K562 (cell line): ENCODE data around the gene LBH. TPM values are rescaled to one million over a fixed set of nuclear protein-coding genes. Genes with fewer than 3 reads are reported as not detected.
A peak's percentile ranks its signal among the peaks of the same experiment; 100 is the strongest.

Experiments used
- ATAC-seq: fragments of 200-7000 bp; cut with Tn5 transposase; 3 replicates; pipeline ENCODE4 v1.9.1; 2020; ENCODE audit warnings: moderate library complexity
- BruUV-seq: library from RNA; stranded (reverse); fragments of 400-500 nt; replicated peaks from 2 replicates; lab custom pipeline; 2021; lab: Mats Ljungman, UMichigan
- CTCF ChIA-PET: fragments of 300-600 bp; formaldehyde crosslinking; extraction: SDS; loops from one replicate; lab custom pipeline; 2021; ENCODE audit warnings: low intra/inter-chr PET ratio; lab: Yijun Ruan, JAX
- POLR2A ChIA-PET: fragments of 300-600, 350-650 bp; sonication (Branson Sonifier 250); formaldehyde crosslinking; extraction: SDS; loops from one replicate; lab custom pipeline; 2021; ENCODE audit warnings: antibody characterized with exemption, inconsistent platforms; lab: Yijun Ruan, JAX
- DNase-seq, 4 experiments: peaks; one replicate each; pipeline versions ENCODE4 v3.0.0 to v3.0.0-alpha.2; 2011 to 2018; ENCODE audit warnings: low spot score in 3 of 4, mixed read lengths in 3 of 4; ENCODE audit errors: extremely low read depth in 1 of 4
- FAIRE-seq: peaks from 2 replicates; lab custom pipeline; 2011; peaks lifted over from hg19 to GRCh38; lab: Jason Lieb, UNC
- H2AFZ ChIP-seq: 2 replicates; pipeline ENCODE4 v1.6.0; 2011; ENCODE audit warnings: low read depth, low read length, control low read depth, inconsistent platforms
- H3K27ac ChIP-seq: fragments of 200-600 bp; 3 replicates; pipeline ENCODE4 v1.8.0; 2011; ENCODE audit warnings: low read depth, mild to moderate bottlenecking, control low read depth, inconsistent platforms, low read length, moderate library complexity, mixed read lengths; ENCODE audit errors: extremely low read depth
- H3K27me3 ChIP-seq, 2 experiments: fragments of 300-600 bp in 1 of 2; 2 replicates in 1 of 2; 3 replicates in 1 of 2; pipeline versions ENCODE4 v1.6.0 to v1.8.0; 2011; ENCODE audit warnings: inconsistent platforms in 2 of 2, low read length in 2 of 2, mild to moderate bottlenecking in 1 of 2, mixed read lengths in 1 of 2, moderate library complexity in 1 of 2; ENCODE audit not compliant: control insufficient read depth in 2 of 2, insufficient read depth in 2 of 2
- H3K36me3 ChIP-seq: fragments of 300-600 bp; 3 replicates; pipeline ENCODE4 v1.8.0; 2011; ENCODE audit warnings: mild to moderate bottlenecking, low read length, inconsistent platforms; ENCODE audit not compliant: control insufficient read depth, insufficient read depth
- H3K4me1 ChIP-seq, 2 experiments: fragments of 200-600 bp in 1 of 2; replicated peaks in 1 of 2; 2 replicates in 1 of 2; 3 replicates in 1 of 2; pipeline versions ENCODE4 v1.5.1 to v1.8.0; 2011; ENCODE audit warnings: inconsistent platforms in 2 of 2, low read length in 2 of 2, mild to moderate bottlenecking in 1 of 2, mixed read lengths in 1 of 2, moderate library complexity in 1 of 2; ENCODE audit not compliant: control insufficient read depth in 2 of 2, insufficient read depth in 2 of 2
- H3K4me2 ChIP-seq: 2 replicates; pipeline ENCODE4 v1.6.1; 2011; ENCODE audit warnings: low read length, control low read depth, inconsistent platforms, mixed read lengths; ENCODE audit not compliant: insufficient read depth
- H3K4me3 ChIP-seq: fragments of 200-600 bp; sonication (generic), shearing (Covaris generic); 2 replicates; pipeline ENCODE4 v1.5.1; 2016; ENCODE audit warnings: control low read depth, inconsistent platforms
- H3K79me2 ChIP-seq: fragments of 200-600 bp; 3 replicates; pipeline ENCODE4 v1.8.0; 2011; ENCODE audit warnings: low read length, inconsistent platforms; ENCODE audit not compliant: control insufficient read depth, insufficient read depth
- H3K9ac ChIP-seq, 2 experiments: 2 replicates each; pipeline versions ENCODE4 v1.6.0 to v1.6.1; 2011; ENCODE audit warnings: low read depth in 2 of 2, low read length in 2 of 2, control low read depth in 1 of 2, inconsistent platforms in 1 of 2, mild to moderate bottlenecking in 1 of 2, mixed read lengths in 1 of 2; ENCODE audit not compliant: insufficient read depth in 1 of 2
- H3K9me1 ChIP-seq: one replicate; pipeline ENCODE4 v1.6.0; 2011; ENCODE audit warnings: inconsistent platforms, mild to moderate bottlenecking, low read length, moderate library complexity; ENCODE audit not compliant: control insufficient read depth, insufficient read depth
- H3K9me3 ChIP-seq: replicated peaks from 2 replicates; pipeline ENCODE4 v1.5.1; 2011; ENCODE audit warnings: low read depth, low read length, inconsistent platforms; ENCODE audit not compliant: control insufficient read depth, insufficient read depth
- H4K20me1 ChIP-seq: replicated peaks from 2 replicates; pipeline ENCODE4 v1.6.1; 2011; ENCODE audit warnings: low read length, inconsistent platforms, mixed read lengths; ENCODE audit not compliant: control insufficient read depth, insufficient read depth
- BACH1 ChIP-seq: fragments of 200-800 bp; sonication (Bioruptor generic); IDR thresholded peaks from 2 replicates; pipeline ENCODE4 v1.6.1; 2016; ENCODE audit warnings: missing genetic modification characterization, missing compliant biosample characterization
- ESRRA ChIP-seq: fragments of 450-650 bp; IDR thresholded peaks from 2 replicates; pipeline ENCODE4 v1.6.1; 2014; ENCODE audit warnings: low read depth, mild to moderate bottlenecking, moderate library complexity, borderline replicate concordance
- FUS ChIP-seq: fragments of 200-400 bp; formaldehyde crosslinking; optimal IDR thresholded peaks from 2 replicates; pipeline ENCODE3; 2017; ENCODE audit warnings: low read depth, low read length
- SETDB1 ChIP-seq: IDR thresholded peaks from one replicate; pipeline ENCODE4 v1.6.1; 2012; ENCODE audit warnings: low read length, control low read depth, inconsistent platforms
- SRSF1 ChIP-seq: fragments of 200-400 bp; formaldehyde crosslinking; IDR thresholded peaks from 2 replicates; pipeline ENCODE4 v1.6.1; 2017; ENCODE audit warnings: mild to moderate bottlenecking, low read depth, low read length, moderate library complexity
- ZBTB33 ChIP-seq: sonication (generic); formaldehyde crosslinking; IDR thresholded peaks from 2 replicates; pipeline ENCODE4 v1.8.1; 2023; ENCODE audit warnings: mild to moderate bottlenecking, missing genetic modification reagents
- ZNF347 ChIP-seq: fragments of 450-650 bp; formaldehyde crosslinking; IDR thresholded peaks from 2 replicates; pipeline ENCODE4 v1.4.0; 2020; ENCODE audit warnings: low read depth, mild to moderate bottlenecking, moderate library complexity
- ZNF584 ChIP-seq: fragments of 200-800 bp; sonication (Bioruptor generic); IDR thresholded peaks from 2 replicates; pipeline ENCODE4 v1.6.1; 2016; ENCODE audit warnings: low read depth, mild to moderate bottlenecking, missing genetic modification characterization, missing compliant biosample characterization
- ZNF785 ChIP-seq: fragments of 250-450 bp; sonication (Bioruptor Pico); IDR thresholded peaks from 2 replicates; pipeline ENCODE4 v1.4.0; 2020; ENCODE audit warnings: mild to moderate bottlenecking
- ZSCAN29 ChIP-seq: fragments of 450-650 bp; IDR thresholded peaks from 2 replicates; pipeline ENCODE4 v1.6.1; 2017
- WGBS: fragments of 100-300 bp; shearing (Covaris generic); methylation state at CpG from one replicate; pipeline ENCODE4 v1.1.6; 2016; ENCODE audit warnings: low coverage, mixed read lengths; ENCODE audit not compliant: insufficient coverage; ENCODE audit errors: missing lambda C conversion rate; 5-methylcytosine and 5-hydroxymethylcytosine counted together
- in situ Hi-C: fragments of 300-500 bp; cut with MboI; formaldehyde crosslinking; loops from 4 replicates; pipeline ENCODE4 v1.15.0; 2018; ENCODE audit warnings: inconsistent platforms, mixed read lengths
- intact Hi-C: fragments of 100-400 bp; cut with micrococcal nuclease; formaldehyde crosslinking; loops from 2 replicates; pipeline ENCODE4 v1.14.2; 2022
- polyA plus RNA-seq, 8 experiments: library from polyadenylated mRNA; depleted of rRNA in 4 of 8; stranded (reverse) in 5 of 8; unstranded in 3 of 8; fragments of >200 nt; fragmentation: Nextera tagmentation in 2 of 8; fragmentation: Illumina TruSeq in 1 of 8; extraction: Ambion mirVana in 2 of 8; extraction: Trizol in 1 of 8; gene quantifications; 2 replicates each; pipeline versions ENCODE4 v1.2.1 to v1.2.3, GENCODE V29; 2011 to 2014; ENCODE audit warnings: inconsistent platforms in 1 of 8, missing spikeins in 1 of 8
- total RNA-seq, 7 experiments: library from RNA; depleted of rRNA in 6 of 7; stranded (reverse); fragments of >200 nt in 6 of 7; fragmentation: Illumina TruSeq in 2 of 7; extraction: Trizol in 2 of 7; gene quantifications; 2 replicates each; pipeline versions ENCODE4 v1.2.1 to v1.2.3, GENCODE V29; 2011 to 2021; ENCODE audit warnings: low replicate concordance in 1 of 7
- TF ChIP-seq, protein P1 (sequence below): fragments of 250-450 bp; sonication (Bioruptor Pico); IDR thresholded peaks from 2 replicates; pipeline ENCODE4 v1.4.0; 2020; ENCODE audit warnings: mild to moderate bottlenecking, moderate library complexity, borderline replicate concordance

The LBH gene
- total and polyA plus RNA-seq, 9 of the 15 experiments (the other 6 are each of a cell fraction or from before 2014, with no cell fraction given), result 3.1 to 13.4 (median 7.4) TPM

GRCh38 chr2:30221531-30221930 is 9.8 kb upstream of the LBH start:
- WGBS, result 20% methylated on average over 6 of the region's 6 CpGs
- H3K27ac ChIP-seq, result no peak overlapping the region
- no peaks in the 10 kb centered on the region for H3K9me3 ChIP-seq
- H2AFZ ChIP-seq, result no peak overlapping the region
- ATAC-seq (no peak), DNase-seq (no peak), FAIRE-seq (no peak)
- H3K9me1 ChIP-seq, result no peaks in the 10 kb centered on the region
- no TSS peak for BruUV-seq
- no peaks in the 10 kb centered on the region for H4K20me1 ChIP-seq
- no peaks in the 10 kb centered on the region for H3K36me3 ChIP-seq
- in situ Hi-C loops (no loop called here), intact Hi-C loops (no loop called here)
- H3K4me1 ChIP-seq, result peaks cover 3 to 4% of the 10 kb centered on the region in 2 experiments; a peak in 2 of 5 replicates
- ChIA-PET POLR2A (interaction anchor here (0.6 to 2.0 kb wide), 2 partner anchors 8 to 248 kb away, joined by 3 to 13 read pairs; partner anchors contain the start of gene LBH), CTCF (no interaction called here)
- TF ChIP-seq SETDB1 (no peak), FUS (no peak), SRSF1 (no peak)
- H3K27me3 ChIP-seq, result peaks cover 0 to 14% of the 10 kb centered on the region in 2 experiments; a peak in 3 of 5 replicates
- H3K79me2 ChIP-seq, result no peaks in the 10 kb centered on the region
- no peak overlapping the region for H3K9ac ChIP-seq
- no peak overlapping the region for H3K4me2 ChIP-seq
- no peak overlapping the region for H3K4me3 ChIP-seq

- H3K36me3 ChIP-seq, result no peaks in the 10 kb centered on the region
- H3K27me3 ChIP-seq, result peaks cover 0 to 14% of the 10 kb centered on the region in 2 experiments; a peak in 3 of 5 replicates
- CTCF ChIA-PET, result no interaction called here
- no peak for ATAC-seq
- H3K9me1 ChIP-seq, result no peaks in the 10 kb centered on the region
- no peak overlapping the region for H3K27ac ChIP-seq
- POLR2A ChIA-PET, result interaction anchor here (0.6 to 1.3 kb wide), 4 partner anchors 9 to 401 kb away, joined by 3 to 5 read pairs (median 4); partner anchors contain the start of gene LBH
- H3K4me2 ChIP-seq, result no peak overlapping the region
- intact Hi-C loops (no loop called here), in situ Hi-C loops (no loop called here)
- H4K20me1 ChIP-seq, result no peaks in the 10 kb centered on the region
- no peak overlapping the region for H3K4me3 ChIP-seq
- FAIRE-seq, result no peak
- no peak overlapping the region for H3K9ac ChIP-seq
- peaks cover 3 to 4% of the 10 kb centered on the region in 2 experiments; a peak in 2 of 5 replicates for H3K4me1 ChIP-seq
- H3K9me3 ChIP-seq, result no peaks in the 10 kb centered on the region
- no peak overlapping the region for H2AFZ ChIP-seq
- no peaks in the 10 kb centered on the region for H3K79me2 ChIP-seq
- BruUV-seq, result no TSS peak
- DNase-seq, result no peak
- 86% methylated on average over 2 of the region's 2 CpGs for WGBS
- TF ChIP-seq, protein P1, sequence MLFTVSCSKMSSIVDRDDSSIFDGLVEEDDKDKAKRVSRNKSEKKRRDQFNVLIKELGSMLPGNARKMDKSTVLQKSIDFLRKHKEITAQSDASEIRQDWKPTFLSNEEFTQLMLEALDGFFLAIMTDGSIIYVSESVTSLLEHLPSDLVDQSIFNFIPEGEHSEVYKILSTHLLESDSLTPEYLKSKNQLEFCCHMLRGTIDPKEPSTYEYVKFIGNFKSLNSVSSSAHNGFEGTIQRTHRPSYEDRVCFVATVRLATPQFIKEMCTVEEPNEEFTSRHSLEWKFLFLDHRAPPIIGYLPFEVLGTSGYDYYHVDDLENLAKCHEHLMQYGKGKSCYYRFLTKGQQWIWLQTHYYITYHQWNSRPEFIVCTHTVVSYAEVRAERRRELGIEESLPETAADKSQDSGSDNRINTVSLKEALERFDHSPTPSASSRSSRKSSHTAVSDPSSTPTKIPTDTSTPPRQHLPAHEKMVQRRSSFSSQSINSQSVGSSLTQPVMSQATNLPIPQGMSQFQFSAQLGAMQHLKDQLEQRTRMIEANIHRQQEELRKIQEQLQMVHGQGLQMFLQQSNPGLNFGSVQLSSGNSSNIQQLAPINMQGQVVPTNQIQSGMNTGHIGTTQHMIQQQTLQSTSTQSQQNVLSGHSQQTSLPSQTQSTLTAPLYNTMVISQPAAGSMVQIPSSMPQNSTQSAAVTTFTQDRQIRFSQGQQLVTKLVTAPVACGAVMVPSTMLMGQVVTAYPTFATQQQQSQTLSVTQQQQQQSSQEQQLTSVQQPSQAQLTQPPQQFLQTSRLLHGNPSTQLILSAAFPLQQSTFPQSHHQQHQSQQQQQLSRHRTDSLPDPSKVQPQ (CRISPR knock-in tag), result no peak
- TF ChIP-seq BACH1 (tag) (no peak), ZNF347 (CRISPR knock-in tag) (no peak), ZNF785 (no peak), ESRRA (no peak), ZNF584 (no peak), ZSCAN29 (no peak), ZBTB33 (CRISPR knock-in tag) (peak; percentile 46; the same call in 1 of the 2 replicates)
Observed at GRCh38 chr2:30222031-30222430, 9.3 kb upstream of the LBH start.
